Right atrium auricular region (tissue), 2 donors: ENCODE data around the gene SSBP3. TPM values are rescaled to one million over a fixed set of nuclear protein-coding genes. Genes with fewer than 3 reads are reported as not detected.
A peak's percentile ranks its signal among the peaks of the same experiment; 100 is the strongest.

Source experiments
- DNase-seq: peaks from one replicate; pipeline ENCODE4 v3.0.0-alpha.2; 2019; ENCODE audit warnings: low spot score
- H3K27ac ChIP-seq, 2 donors: fragments of 200-600 bp; sonication (generic); 1 replicate in 1 of 2; 2 replicates in 1 of 2; pipeline ENCODE4 v1.5.1; 2016 to 2019
- H3K27me3 ChIP-seq, 2 donors: fragments of 200-600 bp; sonication (generic); one replicate each; pipeline versions ENCODE4 v1.5.1 to v1.6.0; 2017 to 2019
- H3K36me3 ChIP-seq: fragments of 200-600 bp; sonication (generic); one replicate; pipeline ENCODE4 v1.5.1; 2016
- H3K4me1 ChIP-seq, 2 donors: fragments of 200-600 bp; sonication (generic); one replicate each; pipeline versions ENCODE4 v1.5.1 to v1.6.0; 2017 to 2019
- H3K4me3 ChIP-seq, 2 donors: fragments of 200-600 bp; sonication (generic); 1 replicate in 1 of 2; 2 replicates in 1 of 2; pipeline ENCODE4 v1.5.1; 2017 to 2019; ENCODE audit warnings: mild to moderate bottlenecking in 1 of 2, moderate library complexity in 1 of 2
- H3K9me3 ChIP-seq, 2 donors: fragments of 200-600 bp; sonication (generic); one replicate each; pipeline ENCODE4 v1.5.1; 2019
- CTCF ChIP-seq, 2 donors: fragments of 200-600 bp; sonication (generic); IDR thresholded peaks; one replicate each; pipeline ENCODE4 v1.5.1; 2019; ENCODE audit warnings: antibody characterized with exemption in 2 of 2
- total RNA-seq, 2 donors: library from RNA; depleted of rRNA; stranded (reverse); fragments of >200 nt; gene quantifications; one replicate each; pipeline ENCODE4 v1.1.0, GENCODE V29; 2016

Gene SSBP3
- total RNA-seq, 2 donors from 2014 or later = 15.2 to 16.6 TPM

DNA sequence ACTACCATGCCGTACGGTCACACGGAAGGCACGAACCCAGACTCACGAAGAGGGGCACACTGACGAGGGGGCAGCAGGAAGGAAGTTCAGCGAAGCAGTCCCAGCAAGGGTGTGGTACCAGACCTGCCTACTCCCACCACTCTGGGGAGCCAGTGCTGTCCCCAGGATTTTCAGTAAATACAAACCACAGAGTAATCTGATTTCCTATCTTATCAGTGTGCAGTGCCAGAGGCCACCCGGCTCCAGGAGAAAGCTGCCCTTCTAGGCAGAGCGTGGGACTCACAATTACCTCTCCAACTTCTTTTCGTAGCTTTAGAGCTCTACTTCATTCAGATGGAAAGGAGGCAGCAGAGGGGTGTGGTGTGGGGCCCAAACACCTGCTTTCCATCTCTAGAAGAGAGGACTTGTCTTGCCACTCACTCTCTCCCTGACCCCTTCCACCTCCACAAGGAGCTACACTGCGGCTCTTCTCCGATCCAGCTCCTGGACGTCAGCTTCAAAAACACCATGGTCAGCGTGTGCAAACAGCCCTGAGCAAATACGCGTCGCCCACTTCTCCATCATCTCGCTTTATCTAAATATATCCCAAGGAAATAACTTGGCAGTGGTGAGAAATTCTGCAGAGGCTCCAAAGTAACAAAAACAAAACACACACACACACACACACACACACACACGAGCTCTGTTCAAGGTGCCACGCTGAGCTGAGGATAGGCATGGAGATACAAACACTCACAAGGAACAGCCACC lies 107.7 kb downstream of the SSBP3 start:
- H3K27ac ChIP-seq = peak overlapping the region; percentile 31 to 45
- H3K9me3 ChIP-seq = no peaks in the 10 kb centered on the region
- peaks cover 0 to 66% of the 10 kb centered on the region in 2 donors for H3K4me1 ChIP-seq
- H3K4me3 ChIP-seq = no peak overlapping the region
- no peaks in the 10 kb centered on the region for H3K36me3 ChIP-seq
- H3K27me3 ChIP-seq = no peaks in the 10 kb centered on the region
- no peak for DNase-seq
- no peak for TF ChIP-seq CTCF (IDR thresholded peaks at IDR 0.05)

GRCh38 chr1:54297596-54298283 lies 108.5 kb downstream of the SSBP3 start:
- H3K27ac ChIP-seq = peak overlapping the region; percentile 43 to 45
- peaks cover 0 to 63% of the 10 kb centered on the region in 2 donors for H3K4me1 ChIP-seq
- H3K9me3 ChIP-seq = no peaks in the 10 kb centered on the region
- H3K36me3 ChIP-seq = no peaks in the 10 kb centered on the region
- TF ChIP-seq CTCF (IDR thresholded peaks at IDR 0.05) = no peak
- H3K27me3 ChIP-seq = no peaks in the 10 kb centered on the region
- H3K4me3 ChIP-seq = no peak overlapping the region
- no peak for DNase-seq

GRCh38 chr1:54296666-54297065 lies 109.5 kb downstream of the SSBP3 start:
- H3K36me3 ChIP-seq = no peaks in the 10 kb centered on the region
- H3K4me1 ChIP-seq = peaks cover 0 to 71% of the 10 kb centered on the region in 2 donors
- TF ChIP-seq CTCF (IDR thresholded peaks at IDR 0.05) = no peak
- no peak overlapping the region for H3K4me3 ChIP-seq
- DNase-seq = no peak
- H3K27ac ChIP-seq = peak overlapping the region; percentile 39 to 43
- H3K9me3 ChIP-seq = no peaks in the 10 kb centered on the region
- no peaks in the 10 kb centered on the region for H3K27me3 ChIP-seq

GRCh38 chr1:54294887-54295286 lies 111.3 kb downstream of the SSBP3 start:
- Histone ChIP-seq H3K36me3 (no peaks in the 10 kb centered on the region), H3K27me3 (no peaks in the 10 kb centered on the region), H3K9me3 (no peaks in the 10 kb centered on the region), H3K4me1 (peaks cover 0 to 85% of the 10 kb centered on the region in 2 donors), H3K27ac (peak overlapping the region; percentile 41 to 43), H3K4me3 (no peak overlapping the region)
- no peak for TF ChIP-seq CTCF (IDR thresholded peaks at IDR 0.05)
- DNase-seq = no peak

DNA sequence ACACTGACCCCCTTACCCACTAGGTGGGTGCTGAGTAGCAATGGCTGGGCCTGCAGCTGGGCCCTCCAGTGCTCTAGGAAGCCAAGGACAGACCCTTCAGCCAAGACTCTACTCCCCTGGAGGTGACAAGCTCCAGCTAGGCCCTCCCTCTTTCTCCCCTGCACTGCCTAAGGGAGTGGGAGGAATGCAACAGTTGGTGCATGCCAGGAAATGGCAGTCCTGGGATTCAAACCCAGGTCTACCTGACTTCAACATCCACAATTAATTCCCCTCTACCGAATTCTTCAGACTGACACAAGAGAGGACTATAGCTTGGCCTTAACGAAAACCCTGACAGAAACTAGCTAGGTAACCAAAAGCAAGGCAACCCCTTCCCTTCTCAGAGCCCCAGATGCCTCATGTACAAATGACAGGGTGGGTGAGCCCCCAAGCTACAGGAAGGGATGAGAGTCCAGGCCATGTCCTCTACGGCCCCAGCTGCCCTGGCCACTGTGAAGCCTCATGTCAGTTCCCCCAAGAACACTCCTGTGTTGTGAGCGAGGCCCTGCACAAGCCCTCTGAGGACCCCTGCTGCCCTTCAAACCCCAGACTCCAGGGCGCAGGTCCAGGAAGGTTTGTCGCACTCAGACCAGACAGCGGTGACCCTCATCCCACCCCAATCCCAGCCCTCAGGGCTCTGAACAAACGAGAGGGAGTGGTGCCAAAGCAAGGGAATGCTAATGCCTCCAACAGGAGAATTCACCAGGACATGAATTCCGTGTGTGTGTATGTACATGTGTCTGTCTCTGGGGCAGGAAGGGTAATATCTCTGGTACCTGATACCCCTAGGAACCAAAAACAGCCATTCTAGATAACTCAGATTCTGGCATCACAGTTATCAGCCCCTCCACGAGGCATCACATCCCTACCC lies 113.9 kb downstream of the SSBP3 start:
- no peaks in the 10 kb centered on the region for H3K9me3 ChIP-seq
- no peaks in the 10 kb centered on the region for H3K36me3 ChIP-seq
- no peaks in the 10 kb centered on the region for H3K27me3 ChIP-seq
- DNase-seq = no peak
- TF ChIP-seq CTCF (IDR thresholded peaks at IDR 0.05) = no peak
- H3K4me3 ChIP-seq = no peak overlapping the region
- H3K4me1 ChIP-seq = peaks cover 0 to 84% of the 10 kb centered on the region in 2 donors
- H3K27ac ChIP-seq = peak overlapping the region; percentile 17 to 31
